CD4-positive, alpha-beta T cell (primary cell): ENCODE results near the gene TMC2. TPM values are rescaled to one million over a fixed set of nuclear protein-coding genes. Genes with fewer than 3 reads are reported as not detected.

Experiments
- ATAC-seq: fragments of 200-7000 bp; cut with Tn5 transposase; one replicate; pipeline ENCODE4 v1.10.0; 2022; ENCODE audit warnings: mild to moderate bottlenecking; ENCODE audit not compliant: poor library complexity
- CTCF ChIA-PET: fragments of 350-600 bp; sonication (Branson Sonifier 250); formaldehyde crosslinking; loops from one replicate; lab custom pipeline; 2021; ENCODE audit warnings: antibody characterized with exemption, inconsistent platforms; lab: Charles Lee
- POLR2A ChIA-PET: fragments of 350-600 bp; sonication (Branson Sonifier 250); formaldehyde crosslinking; loops from one replicate; lab custom pipeline; 2021; ENCODE audit warnings: antibody characterized with exemption, inconsistent platforms; lab: Charles Lee
- DNase-seq, 14 experiments: peaks; one replicate each; pipeline ENCODE4 v3.0.0-alpha.2; 2013 to 2020; ENCODE audit warnings: mixed read lengths in 2 of 14
- H3K27ac ChIP-seq, 2 donors: one replicate each; pipeline versions ENCODE4 v1.5.1 to v1.7.0; 2013; ENCODE audit warnings: low read length in 2 of 2, low read depth in 1 of 2, mild to moderate bottlenecking in 1 of 2
- H3K27me3 ChIP-seq, 2 experiments: 1 replicate in 1 of 2; 2 replicates in 1 of 2; pipeline versions ENCODE4 v1.6.1 to v1.7.0; 2013; ENCODE audit warnings: low read length in 2 of 2, control low read depth in 1 of 2, mild to moderate bottlenecking in 1 of 2, moderate library complexity in 1 of 2; ENCODE audit not compliant: insufficient read depth in 2 of 2, control insufficient read depth in 1 of 2
- H3K36me3 ChIP-seq: one replicate; pipeline ENCODE4 v1.6.1; 2013; ENCODE audit warnings: low read length, control low read depth; ENCODE audit not compliant: insufficient read depth
- H3K4me1 ChIP-seq: one replicate; pipeline ENCODE4 v1.6.1; 2013; ENCODE audit warnings: low read length, control low read depth; ENCODE audit not compliant: insufficient read depth
- H3K4me3 ChIP-seq: one replicate; pipeline ENCODE4 v1.5.1; 2013; ENCODE audit warnings: mild to moderate bottlenecking, low read length, moderate library complexity
- H3K9me3 ChIP-seq, 2 experiments: 1 replicate in 1 of 2; 2 replicates in 1 of 2; pipeline versions ENCODE4 v1.6.1 to v1.7.0; 2013; ENCODE audit warnings: low read length in 2 of 2, mild to moderate bottlenecking in 2 of 2, control low read depth in 1 of 2, moderate library complexity in 1 of 2; ENCODE audit not compliant: control insufficient read depth in 1 of 2, insufficient read depth in 1 of 2
- H3K27ac Mint-ChIP-seq: one replicate; pipeline ENCODE4 v1.8.0; 2020; ENCODE audit warnings: mixed read lengths
- H3K27me3 Mint-ChIP-seq: one replicate; pipeline ENCODE4 v1.8.0; 2021; ENCODE audit warnings: mixed read lengths
- H3K36me3 Mint-ChIP-seq: one replicate; pipeline ENCODE4 v1.8.0; 2021; ENCODE audit warnings: low read depth, mixed read lengths
- H3K4me1 Mint-ChIP-seq: one replicate; pipeline ENCODE4 v1.8.0; 2021; ENCODE audit warnings: low read depth, mixed read lengths
- H3K4me3 Mint-ChIP-seq: one replicate; pipeline ENCODE4 v1.8.0; 2020; ENCODE audit warnings: mild to moderate bottlenecking, mixed read lengths
- H3K9me3 Mint-ChIP-seq: one replicate; pipeline ENCODE4 v1.8.0; 2020; ENCODE audit warnings: mixed read lengths
- CTCF ChIP-seq: fragments of 200-600 bp; IDR thresholded peaks from one replicate; pipeline ENCODE4 v1.8.0; 2022; ENCODE audit warnings: antibody characterized with exemption, mild to moderate bottlenecking
- intact Hi-C, 2 experiments: fragments of 100-400 bp; cut with DNase I in 1 of 2; cut with micrococcal nuclease in 1 of 2; formaldehyde crosslinking; loops; one replicate each; pipeline versions ENCODE4 v1.15.1 to v1.9.0; 2023 to 2025; cut with DNase I, micrococcal nuclease
- total RNA-seq, 174 experiments: library from RNA in 2 of 174; stranded (reverse) in 2 of 174; gene quantifications; one replicate each; pipeline ENCODE4 v1.2.3 and lab custom pipeline; 2021 to 2026

The TMC2 gene
- total RNA-seq, 2 experiments from 2014 or later, result not detected

DNA sequence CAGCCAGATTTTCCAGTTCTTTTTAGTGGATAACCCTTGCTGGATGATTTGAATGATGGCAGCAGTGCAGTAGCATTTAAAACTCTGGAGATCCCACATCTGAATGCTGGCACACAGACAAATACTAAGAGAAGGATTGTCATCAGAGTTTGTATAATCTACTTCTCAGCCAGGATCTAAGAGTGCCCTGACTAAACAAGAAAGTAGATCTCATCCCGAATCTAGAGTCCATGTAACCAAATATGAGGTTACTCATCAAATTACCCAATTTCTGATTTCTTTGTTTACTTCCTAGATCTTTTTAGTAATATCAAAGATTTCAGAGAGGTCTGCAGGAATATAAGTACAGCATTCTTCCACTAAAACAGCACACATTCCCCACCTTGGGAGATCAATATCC, 7.8 kb downstream of the TMC2 start:
- no peaks in the 10 kb centered on the region for H3K9me3 ChIP-seq
- Mint-ChIP-seq H3K9me3 (no peaks in the 10 kb centered on the region), H3K27ac (no peak overlapping the region), H3K27me3 (peaks cover 44% of the 10 kb centered on the region), H3K4me3 (no peak overlapping the region), H3K36me3 (no peaks in the 10 kb centered on the region), H3K4me1 (no peaks in the 10 kb centered on the region)
- no peak for TF ChIP-seq CTCF
- no peak overlapping the region for H3K4me3 ChIP-seq
- ATAC-seq (no peak), DNase-seq (no peak)
- intact Hi-C loops, result no loop called here
- H3K27ac ChIP-seq, result no peak overlapping the region
- H3K4me1 ChIP-seq, result no peaks in the 10 kb centered on the region
- peaks cover 14 to 20% of the 10 kb centered on the region in 2 experiments for H3K27me3 ChIP-seq
- H3K36me3 ChIP-seq, result no peaks in the 10 kb centered on the region
- ChIA-PET CTCF (no interaction called here), POLR2A (no interaction called here)

- Mint-ChIP-seq H3K9me3 (no peaks in the 10 kb centered on the region), H3K27me3 (peaks cover 42% of the 10 kb centered on the region), H3K4me3 (no peak overlapping the region), H3K36me3 (no peaks in the 10 kb centered on the region), H3K27ac (no peak overlapping the region), H3K4me1 (no peaks in the 10 kb centered on the region)
- ATAC-seq (no peak), DNase-seq (no peak)
- ChIA-PET POLR2A (no interaction called here), CTCF (no interaction called here)
- Histone ChIP-seq H3K27me3 (peaks cover 14 to 20% of the 10 kb centered on the region in 2 experiments), H3K4me1 (no peaks in the 10 kb centered on the region), H3K36me3 (no peaks in the 10 kb centered on the region), H3K4me3 (no peak overlapping the region), H3K27ac (no peak overlapping the region), H3K9me3 (no peaks in the 10 kb centered on the region)
- TF ChIP-seq CTCF, result no peak
- intact Hi-C loops, result no loop called here
Measured at GRCh38 chr20:2545594-2545993, 9.2 kb downstream of the TMC2 start.

DNA sequence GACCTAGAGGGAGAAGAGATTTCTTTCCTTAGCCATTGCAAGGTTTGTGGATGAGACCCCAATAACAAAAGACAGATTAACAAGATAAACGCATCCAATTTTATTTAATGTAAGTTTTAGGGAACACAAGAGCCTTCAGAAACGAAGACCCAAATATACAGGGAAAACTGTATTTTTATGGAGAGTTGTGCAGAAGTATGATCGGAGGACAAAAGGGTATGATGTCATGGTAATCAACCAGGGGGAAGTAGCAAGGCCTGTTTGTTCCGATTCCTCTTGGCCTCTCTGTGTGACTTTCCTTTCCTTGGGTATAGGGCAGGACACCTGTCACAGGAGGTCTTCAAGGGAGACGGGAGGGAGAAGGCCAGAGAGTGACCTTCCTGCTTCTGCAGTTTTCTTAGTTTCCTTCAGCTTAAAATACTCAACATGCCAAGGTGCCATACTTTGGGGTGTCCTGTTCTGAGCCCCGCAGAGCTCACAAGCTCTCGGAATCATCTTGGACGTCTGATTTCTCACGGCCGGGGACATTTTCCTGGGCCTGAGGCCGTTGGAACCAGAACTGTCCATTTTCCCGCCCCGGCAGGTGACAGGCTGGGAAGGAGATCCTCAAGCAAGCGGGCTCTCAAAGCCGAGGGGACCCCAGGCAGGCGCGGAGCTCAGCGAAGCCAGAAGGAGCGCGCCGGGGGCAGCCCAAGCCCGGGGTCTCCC, 21.7 kb downstream of the TMC2 start:
- peaks cover 39 to 42% of the 10 kb centered on the region in 2 experiments for H3K27me3 ChIP-seq
- H3K27me3 Mint-ChIP-seq, result peaks cover 75% of the 10 kb centered on the region
- no peaks in the 10 kb centered on the region for H3K4me1 Mint-ChIP-seq
- intact Hi-C loops, result no loop called here
- H3K9me3 ChIP-seq, result peaks cover 0 to 4% of the 10 kb centered on the region in 2 experiments
- no peak overlapping the region for H3K27ac Mint-ChIP-seq
- no peaks in the 10 kb centered on the region for H3K9me3 Mint-ChIP-seq
- DNase-seq, result no peak
- no peak for TF ChIP-seq CTCF
- no peak overlapping the region for H3K4me3 ChIP-seq
- ChIA-PET CTCF (no interaction called here), POLR2A (no interaction called here)
- peaks cover 10% of the 10 kb centered on the region for H3K4me1 ChIP-seq
- H3K4me3 Mint-ChIP-seq, result no peak overlapping the region
- H3K36me3 Mint-ChIP-seq, result no peaks in the 10 kb centered on the region
- no peak overlapping the region for H3K27ac ChIP-seq
- H3K36me3 ChIP-seq, result no peaks in the 10 kb centered on the region
- ATAC-seq, result no peak
